ENCODE results near the gene TUBA3D.
"Not testable (repeated sequence)": the region's sequence is repeated elsewhere in the genome, so short reads cannot be mapped to it uniquely, and the experiment has no call there.

The TUBA3D gene

GRCh38 chr2:131511969-131512870, 36.3 kb downstream of the TUBA3D start:
- not testable (repeated sequence) for H3K4me3 ChIP-seq (ENCODE audit: low read length); H3K4me1 ChIP-seq (ENCODE audit: control insufficient read depth, insufficient read depth, low read length); H3K9ac ChIP-seq (ENCODE audit: low read length); H3K27ac ChIP-seq (ENCODE audit: low read depth, low read length); H3K27me3 ChIP-seq (ENCODE audit: control insufficient read depth, insufficient read depth, low read length)
- peaks cover 16% of the 10 kb centered on the region for H3K36me3 ChIP-seq (ENCODE audit: control insufficient read depth, insufficient read depth, low read length)

GRCh38 chr2:131514408-131515166, 38.7 kb downstream of the TUBA3D start:
- not testable (repeated sequence) for H3K4me3 ChIP-seq (ENCODE audit: low read length); H3K4me1 ChIP-seq (ENCODE audit: control insufficient read depth, insufficient read depth, low read length); H3K9ac ChIP-seq (ENCODE audit: low read length); H3K36me3 ChIP-seq (ENCODE audit: control insufficient read depth, insufficient read depth, low read length); H3K27me3 ChIP-seq (ENCODE audit: control insufficient read depth, insufficient read depth, low read length); H3K27ac ChIP-seq (ENCODE audit: low read depth, low read length)

DNA sequence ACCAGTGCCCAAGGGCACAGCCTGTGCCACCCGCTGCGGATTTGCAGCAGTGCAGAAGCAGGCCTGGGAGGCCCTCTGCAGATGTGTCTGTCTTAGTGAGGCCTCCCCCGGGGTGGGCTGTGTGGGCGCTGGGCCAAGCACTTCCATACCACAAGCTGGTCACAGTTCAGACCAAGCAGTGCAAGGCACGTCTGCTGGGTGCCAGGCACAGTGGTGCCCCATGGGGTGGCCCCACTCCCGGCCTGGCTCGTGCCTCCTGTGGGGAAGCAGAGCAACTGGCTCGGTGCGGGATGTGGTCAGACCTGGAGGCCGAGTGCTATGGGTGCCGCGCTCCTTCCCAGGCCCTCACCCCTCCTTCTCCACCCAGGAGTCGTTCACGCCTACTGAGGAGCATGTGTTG, 39.3 kb downstream of the TUBA3D start:
- not testable (repeated sequence) for H3K4me3 ChIP-seq (ENCODE audit: low read length); H3K9ac ChIP-seq (ENCODE audit: low read length); H3K4me1 ChIP-seq (ENCODE audit: control insufficient read depth, insufficient read depth, low read length); H3K27me3 ChIP-seq (ENCODE audit: control insufficient read depth, insufficient read depth, low read length); H3K27ac ChIP-seq (ENCODE audit: low read depth, low read length); H3K36me3 ChIP-seq (ENCODE audit: control insufficient read depth, insufficient read depth, low read length)

DNA sequence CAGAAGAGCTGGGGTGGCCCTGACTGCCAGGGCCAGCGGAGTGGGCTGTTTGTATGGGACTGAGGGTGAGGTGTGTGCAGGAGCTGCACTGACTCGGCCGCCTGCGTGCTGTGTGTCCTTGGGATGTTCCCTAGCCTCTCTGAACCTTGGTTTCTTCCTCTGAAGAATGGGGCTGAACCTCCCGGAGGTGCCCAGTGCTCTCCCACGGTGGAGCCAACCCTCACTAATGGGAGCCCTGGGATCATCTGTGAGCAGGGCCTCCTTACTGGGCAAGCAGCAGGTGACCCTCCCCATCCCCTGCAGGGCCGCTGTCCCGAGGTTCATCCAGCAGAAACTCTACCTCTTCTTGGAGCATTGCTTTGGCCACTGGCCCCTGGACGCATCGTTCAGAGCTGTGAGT, 40.1 kb downstream of the TUBA3D start:
- H3K36me3 ChIP-seq (ENCODE audit: control insufficient read depth, insufficient read depth, low read length), result peaks cover 5% of the 10 kb centered on the region
- no peak overlapping the region for H3K27ac ChIP-seq (ENCODE audit: low read depth, low read length)
- no peak overlapping the region for H3K4me3 ChIP-seq (ENCODE audit: low read length)
- H3K27me3 ChIP-seq (ENCODE audit: control insufficient read depth, insufficient read depth, low read length), result no peaks in the 10 kb centered on the region
- no peak overlapping the region for H3K9ac ChIP-seq (ENCODE audit: low read length)
- no peaks in the 10 kb centered on the region for H3K4me1 ChIP-seq (ENCODE audit: control insufficient read depth, insufficient read depth, low read length)

DNA sequence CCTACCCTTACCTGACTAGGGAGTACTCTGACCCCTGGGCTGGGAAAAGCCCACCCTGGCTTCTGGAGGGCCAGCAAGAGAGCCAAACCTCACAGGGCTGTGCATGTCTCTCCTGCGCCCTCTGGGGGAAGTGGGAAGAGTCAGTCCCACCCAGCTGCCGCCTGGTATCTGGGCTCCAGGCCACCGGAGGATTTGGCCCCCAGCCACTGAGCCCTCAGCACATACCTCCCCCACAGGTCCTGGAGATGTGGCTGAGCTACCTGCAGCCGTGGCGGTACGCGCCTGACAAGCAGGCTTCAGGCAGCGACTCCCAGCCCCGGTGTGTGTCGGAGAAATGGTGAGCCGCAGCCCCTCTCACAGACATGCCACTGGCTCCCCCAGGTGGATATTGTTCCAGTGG, 40.7 kb downstream of the TUBA3D start:
- H3K4me3 ChIP-seq (ENCODE audit: low read length); H3K4me1 ChIP-seq (ENCODE audit: control insufficient read depth, insufficient read depth, low read length); H3K36me3 ChIP-seq (ENCODE audit: control insufficient read depth, insufficient read depth, low read length); H3K27ac ChIP-seq (ENCODE audit: low read depth, low read length); H3K9ac ChIP-seq (ENCODE audit: low read length); H3K27me3 ChIP-seq (ENCODE audit: control insufficient read depth, insufficient read depth, low read length): not testable (repeated sequence)

- Histone ChIP-seq H3K27ac (ENCODE audit: low read depth, low read length) (no peak overlapping the region), H3K27me3 (ENCODE audit: control insufficient read depth, insufficient read depth, low read length) (no peaks in the 10 kb centered on the region), H3K36me3 (ENCODE audit: control insufficient read depth, insufficient read depth, low read length) (peaks cover 5% of the 10 kb centered on the region), H3K4me3 (ENCODE audit: low read length) (no peak overlapping the region), H3K9ac (ENCODE audit: low read length) (no peak overlapping the region), H3K4me1 (ENCODE audit: control insufficient read depth, insufficient read depth, low read length) (no peaks in the 10 kb centered on the region)
Measured at GRCh38 chr2:131517106-131517831, 41.4 kb downstream of the TUBA3D start.

- H3K4me3 ChIP-seq (ENCODE audit: low read length); H3K36me3 ChIP-seq (ENCODE audit: control insufficient read depth, insufficient read depth, low read length); H3K27ac ChIP-seq (ENCODE audit: low read depth, low read length); H3K9ac ChIP-seq (ENCODE audit: low read length); H3K4me1 ChIP-seq (ENCODE audit: control insufficient read depth, insufficient read depth, low read length); H3K27me3 ChIP-seq (ENCODE audit: control insufficient read depth, insufficient read depth, low read length): not testable (repeated sequence)
Measured at GRCh38 chr2:131517856-131518255, 41.9 kb downstream of the TUBA3D start.

DNA sequence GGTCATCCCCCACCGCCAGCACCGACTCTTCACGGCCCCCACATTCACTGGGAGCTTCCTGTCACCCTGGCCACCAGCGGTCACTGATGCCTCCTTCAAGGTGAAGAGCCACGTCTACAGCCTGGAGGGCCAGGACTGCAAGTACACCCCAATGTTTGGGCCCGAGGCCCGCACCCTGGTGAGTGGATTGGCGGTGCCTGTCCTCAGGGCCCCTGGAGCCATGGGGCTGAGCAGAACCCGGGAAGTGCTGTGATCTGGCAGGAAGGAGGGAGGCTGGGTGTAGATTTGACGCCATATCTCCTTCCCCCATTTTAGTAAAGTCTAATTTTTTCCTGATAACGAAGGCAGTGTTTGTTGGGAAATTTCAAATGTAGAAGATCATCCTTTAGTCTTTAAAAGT, 42.6 kb downstream of the TUBA3D start:
- H3K9ac ChIP-seq (ENCODE audit: low read length); H3K4me1 ChIP-seq (ENCODE audit: control insufficient read depth, insufficient read depth, low read length); H3K4me3 ChIP-seq (ENCODE audit: low read length); H3K27me3 ChIP-seq (ENCODE audit: control insufficient read depth, insufficient read depth, low read length); H3K36me3 ChIP-seq (ENCODE audit: control insufficient read depth, insufficient read depth, low read length); H3K27ac ChIP-seq (ENCODE audit: low read depth, low read length): not testable (repeated sequence)

DNA sequence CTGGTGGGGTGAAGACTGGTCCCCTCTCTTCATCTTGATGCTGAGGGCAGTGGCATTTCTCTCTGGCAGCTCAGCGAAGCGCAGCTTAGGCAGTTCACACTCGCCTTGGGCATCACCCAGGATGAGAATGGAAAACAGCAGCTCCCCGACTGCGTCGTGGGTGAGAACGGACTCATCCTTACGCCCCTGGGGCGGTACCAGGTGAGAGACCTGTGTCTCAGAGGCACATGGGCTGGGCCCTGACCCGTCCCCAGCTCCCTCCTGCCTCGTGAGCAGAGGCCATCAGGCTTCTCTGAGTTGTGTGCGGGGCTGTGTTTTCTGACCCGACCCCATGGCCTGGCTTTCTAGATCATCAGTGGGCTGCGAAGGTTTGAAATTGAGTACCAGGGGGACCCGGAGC, 43.5 kb downstream of the TUBA3D start:
- Histone ChIP-seq H3K27ac (ENCODE audit: low read depth, low read length) (no peak overlapping the region), H3K9ac (ENCODE audit: low read length) (no peak overlapping the region), H3K4me3 (ENCODE audit: low read length) (no peak overlapping the region), H3K27me3 (ENCODE audit: control insufficient read depth, insufficient read depth, low read length) (no peaks in the 10 kb centered on the region), H3K36me3 (ENCODE audit: control insufficient read depth, insufficient read depth, low read length) (peaks cover 3% of the 10 kb centered on the region), H3K4me1 (ENCODE audit: control insufficient read depth, insufficient read depth, low read length) (no peaks in the 10 kb centered on the region)

DNA sequence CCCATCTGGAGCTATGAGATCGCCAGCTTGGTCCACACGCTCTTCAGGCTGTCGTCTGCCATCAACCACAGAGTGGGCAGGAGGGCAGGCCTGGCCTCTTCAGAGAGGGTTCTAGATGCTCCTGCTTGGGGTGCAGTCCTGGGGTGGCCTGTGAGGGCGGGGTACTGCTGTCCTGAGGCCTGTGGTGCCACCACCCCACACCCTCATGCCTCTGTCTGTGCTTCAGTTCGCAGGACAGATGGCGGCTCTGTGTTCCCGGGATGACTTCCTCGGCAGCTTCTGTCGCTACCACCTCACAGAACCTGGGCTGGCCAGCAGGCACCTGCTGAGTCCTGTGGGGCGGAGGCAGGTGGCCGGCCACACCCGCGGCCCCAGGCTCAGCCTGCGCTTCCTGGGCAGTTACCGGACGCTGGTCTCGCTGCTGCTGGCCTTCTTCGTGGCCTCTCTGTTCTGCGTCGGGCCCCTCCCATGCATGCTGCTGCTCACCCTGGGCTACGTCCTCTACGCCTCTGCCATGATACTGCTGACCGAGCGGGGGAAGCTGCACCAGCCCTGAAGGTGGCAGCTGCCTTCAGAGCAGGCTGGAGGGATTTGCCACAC, 44.1 kb downstream of the TUBA3D start:
- not testable (repeated sequence) for H3K36me3 ChIP-seq (ENCODE audit: control insufficient read depth, insufficient read depth, low read length); H3K27ac ChIP-seq (ENCODE audit: low read depth, low read length)

GRCh38 chr2:131520526-131520925, 44.6 kb downstream of the TUBA3D start:
- no peaks in the 10 kb centered on the region for H3K4me1 ChIP-seq (ENCODE audit: control insufficient read depth, insufficient read depth, low read length)
- H3K27ac ChIP-seq (ENCODE audit: low read depth, low read length), result no peak overlapping the region
- H3K9ac ChIP-seq (ENCODE audit: low read length), result no peak overlapping the region
- peaks cover 3% of the 10 kb centered on the region for H3K36me3 ChIP-seq (ENCODE audit: control insufficient read depth, insufficient read depth, low read length)
- no peak overlapping the region for H3K4me3 ChIP-seq (ENCODE audit: low read length)
- no peaks in the 10 kb centered on the region for H3K27me3 ChIP-seq (ENCODE audit: control insufficient read depth, insufficient read depth, low read length)

More for the DNA sequence above, 44.1 kb downstream of the TUBA3D start:
- H3K4me1 ChIP-seq (ENCODE audit: control insufficient read depth, insufficient read depth, low read length); H3K4me3 ChIP-seq (ENCODE audit: low read length); H3K27me3 ChIP-seq (ENCODE audit: control insufficient read depth, insufficient read depth, low read length); H3K9ac ChIP-seq (ENCODE audit: low read length): not testable (repeated sequence)

- H3K27ac ChIP-seq (ENCODE audit: low read depth, low read length); H3K4me3 ChIP-seq (ENCODE audit: low read length); H3K36me3 ChIP-seq (ENCODE audit: control insufficient read depth, insufficient read depth, low read length); H3K27me3 ChIP-seq (ENCODE audit: control insufficient read depth, insufficient read depth, low read length); H3K4me1 ChIP-seq (ENCODE audit: control insufficient read depth, insufficient read depth, low read length); H3K9ac ChIP-seq (ENCODE audit: low read length): not testable (repeated sequence)
Measured at GRCh38 chr2:131521524-131521923, 45.6 kb downstream of the TUBA3D start.

Data from rectal smooth muscle tissue (tissue), 1 donor.